Measurements from ENCODE around the gene C6orf89.
"Not testable (repeated sequence)": the region's sequence is repeated elsewhere in the genome, so short reads cannot be mapped to it uniquely, and the experiment has no call there.

Gene C6orf89

DNA sequence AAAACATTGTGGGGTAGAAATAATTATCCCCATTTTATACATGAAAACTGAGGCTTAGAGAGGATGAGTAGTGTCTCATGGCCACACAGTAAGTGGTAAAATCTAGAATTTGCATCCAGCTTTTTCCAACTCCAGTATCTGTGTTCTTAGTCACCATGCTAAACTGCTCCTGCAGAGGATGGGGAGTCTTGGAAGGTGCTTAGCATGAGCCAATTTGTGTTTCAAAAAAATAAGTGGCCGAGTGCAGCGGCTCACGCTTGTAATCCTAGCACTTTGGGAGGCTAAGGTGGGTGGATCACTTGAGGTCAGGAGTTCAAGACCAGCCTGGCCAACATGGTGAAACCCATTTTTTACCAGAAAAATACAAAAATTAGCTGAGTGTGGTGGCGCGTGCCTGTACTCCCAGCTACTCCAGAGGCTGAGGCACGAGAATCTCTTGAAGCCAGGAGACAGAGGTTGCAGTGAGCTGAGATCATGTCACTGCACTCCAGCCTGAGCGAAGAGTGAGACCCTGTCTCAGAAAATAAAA, 2.4 kb downstream of the C6orf89 start:
- DNase-seq (ENCODE audit: low read depth in 3 of 3), result no peak

DNA sequence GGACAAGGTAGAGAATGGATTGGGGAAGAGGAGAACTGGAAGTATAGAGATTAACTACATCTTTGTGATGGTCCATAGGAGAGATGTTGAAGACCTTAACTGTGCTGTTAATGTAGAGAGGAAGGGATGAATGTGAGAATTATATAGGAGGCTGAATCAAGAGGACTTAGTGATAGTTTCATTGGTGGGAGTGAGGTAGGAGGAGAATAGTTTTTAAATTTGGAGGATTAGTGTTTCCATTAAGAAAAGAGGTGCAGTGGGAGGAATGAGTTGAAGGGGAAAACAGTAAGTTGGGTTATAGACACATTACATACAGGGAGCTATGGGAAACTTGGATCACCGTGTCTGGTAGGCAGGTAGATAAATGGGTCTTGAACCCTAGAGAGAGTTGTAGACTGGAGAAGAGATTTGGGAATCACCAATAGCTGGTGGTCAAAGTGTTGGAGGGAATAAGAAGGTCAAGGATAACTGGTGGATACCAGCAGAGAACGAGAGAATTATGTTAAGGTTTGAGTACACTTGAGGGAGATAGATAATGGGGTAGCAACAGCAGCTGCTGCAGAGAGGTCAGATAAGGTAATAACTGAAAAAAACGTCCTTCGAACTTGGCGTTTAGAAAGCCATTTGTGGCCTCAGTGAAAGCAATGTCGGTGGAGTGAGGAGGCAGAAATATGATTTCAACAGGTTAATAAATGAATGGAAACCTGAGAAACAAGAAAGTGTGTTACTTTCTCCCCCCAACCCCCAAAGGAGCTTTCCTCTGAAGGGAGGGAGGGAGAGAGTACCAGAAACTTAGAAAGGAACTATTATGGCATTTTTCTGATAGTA, 3.1 kb downstream of the C6orf89 start:
- DNase-seq (ENCODE audit: low read depth in 3 of 3), result no peak

DNA sequence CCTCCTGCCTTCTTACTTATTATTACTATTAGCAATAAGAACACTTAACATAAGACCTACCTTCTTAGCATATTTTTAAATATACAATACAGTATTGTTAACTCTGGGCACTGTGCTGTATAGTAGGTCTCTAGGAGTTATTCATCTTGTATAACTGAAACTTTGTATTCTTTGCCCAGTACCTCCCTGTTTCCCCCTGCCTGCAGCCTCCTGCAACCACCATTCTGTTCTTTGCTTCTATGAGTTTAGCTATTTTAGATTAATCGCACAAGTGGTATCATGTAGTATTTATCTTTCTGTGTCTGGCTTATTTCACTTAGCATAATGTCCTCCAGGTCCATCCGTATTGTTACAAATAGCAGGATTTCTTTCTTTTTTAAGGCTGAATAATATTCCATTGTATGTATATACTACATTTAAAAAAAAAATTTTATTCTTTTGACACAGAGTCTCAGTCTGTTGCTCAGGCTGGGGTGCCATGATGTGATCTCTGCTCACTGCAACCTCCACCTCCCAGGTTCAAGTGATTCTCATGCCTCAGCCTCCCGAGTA, 4.4 kb downstream of the C6orf89 start:
- no peak for DNase-seq (ENCODE audit: low read depth in 3 of 3)

DNA sequence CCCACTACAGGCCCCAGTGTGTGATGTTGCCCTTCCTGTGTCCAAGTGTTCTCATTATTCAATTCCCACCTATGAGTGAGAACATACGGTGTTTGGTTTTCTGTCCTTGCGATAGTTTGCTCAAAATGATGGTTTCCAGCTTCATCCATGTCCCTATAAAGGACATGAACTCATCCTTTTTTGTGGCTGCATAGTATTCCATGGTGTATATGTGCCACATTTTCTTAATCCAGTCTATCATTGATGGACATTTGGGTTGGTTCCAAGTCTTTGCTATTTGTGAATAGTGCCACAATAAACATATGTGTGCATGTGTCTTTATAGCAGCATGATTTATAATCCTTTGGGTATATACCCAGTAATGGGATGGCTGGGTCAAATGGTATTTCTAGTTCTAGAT, 5.4 kb downstream of the C6orf89 start:
- DNase-seq (ENCODE audit: low read depth in 3 of 3), result not testable (repeated sequence)

DNA sequence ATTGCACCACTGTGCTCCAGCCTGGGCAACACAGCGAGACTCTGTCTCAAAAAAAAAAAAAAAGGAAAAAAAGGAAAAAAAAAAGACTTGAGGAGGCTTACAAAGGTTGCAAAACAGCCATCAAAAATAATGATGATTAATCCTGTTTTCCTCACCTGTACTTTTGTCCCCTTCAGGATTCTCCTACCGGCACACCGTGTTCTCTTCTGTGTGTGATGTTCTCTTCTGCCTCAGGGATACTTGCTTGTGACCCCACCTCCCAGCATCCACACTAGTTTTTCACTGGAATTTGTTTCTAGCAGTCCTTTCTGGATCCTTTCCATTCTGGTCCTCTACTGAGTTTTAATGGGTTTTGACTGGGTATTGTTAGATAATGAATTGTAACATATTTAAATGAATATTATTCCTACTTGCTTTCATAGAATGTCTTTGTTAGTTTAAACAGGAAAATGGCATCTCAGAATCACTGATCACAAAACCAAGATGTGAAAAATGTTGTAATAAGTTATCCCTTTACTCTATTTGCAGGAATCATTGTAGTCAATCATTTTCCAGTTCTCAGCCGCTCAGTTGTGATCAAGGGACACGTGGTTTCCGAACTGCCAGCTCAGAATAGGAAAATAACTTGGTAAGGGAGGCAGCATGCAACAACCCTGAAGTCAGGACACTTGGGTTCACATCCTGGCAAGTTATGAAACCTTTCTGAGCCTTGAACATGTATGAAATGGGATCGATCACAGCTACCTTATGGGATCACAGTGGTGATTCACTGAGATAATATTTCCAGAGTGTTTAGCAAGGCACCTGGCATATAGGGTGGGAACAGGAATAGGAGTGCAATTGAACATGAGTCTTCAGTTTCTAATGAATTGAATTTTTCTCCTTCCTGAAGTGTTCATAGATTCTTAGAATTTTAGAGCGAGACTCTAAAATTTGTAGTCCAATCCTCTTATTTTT, 8.5 kb downstream of the C6orf89 start:
- DNase-seq (ENCODE audit: low read depth in 3 of 3), result no peak

DNA sequence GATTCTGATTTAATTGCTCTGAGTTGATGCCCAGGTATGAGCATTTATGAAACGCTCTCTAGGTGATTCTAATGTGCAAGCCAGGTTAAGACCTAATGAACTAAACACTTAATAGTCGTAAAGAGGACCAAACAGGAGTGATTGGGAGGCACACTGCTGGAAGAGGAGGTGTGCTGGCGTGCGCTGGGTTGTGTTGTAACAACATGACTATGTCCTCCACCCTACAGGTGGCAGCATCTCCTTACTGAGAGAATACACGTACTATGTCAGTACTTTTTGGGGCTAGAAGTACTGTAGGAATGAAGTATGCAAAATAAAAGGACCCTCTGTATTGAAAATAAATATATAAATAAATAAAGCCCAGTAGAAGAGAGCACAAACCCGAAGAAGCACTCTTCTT, 11.9 kb downstream of the C6orf89 start:
- no peak for DNase-seq (ENCODE audit: low read depth in 3 of 3)

DNA sequence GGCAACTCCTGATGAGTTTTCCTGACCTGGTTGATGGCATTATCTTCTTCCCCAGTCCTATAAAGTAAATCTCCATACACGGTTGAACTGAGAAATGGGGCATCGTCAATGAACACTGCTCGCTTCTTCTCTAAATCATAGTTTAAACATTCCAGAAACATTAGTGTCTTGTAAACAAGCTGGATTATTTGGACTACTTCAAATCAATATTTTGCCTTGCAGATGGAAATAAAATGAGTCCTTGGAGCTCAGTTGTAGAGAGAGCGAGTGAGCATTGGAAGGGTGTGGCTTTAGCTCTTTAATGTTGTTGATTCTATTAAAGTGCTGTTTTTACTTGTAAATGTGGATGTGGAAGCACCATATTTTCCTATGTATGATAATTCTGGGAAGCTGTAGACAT, 18.4 kb downstream of the C6orf89 start:
- no peak for DNase-seq (ENCODE audit: low read depth in 3 of 3)

DNA sequence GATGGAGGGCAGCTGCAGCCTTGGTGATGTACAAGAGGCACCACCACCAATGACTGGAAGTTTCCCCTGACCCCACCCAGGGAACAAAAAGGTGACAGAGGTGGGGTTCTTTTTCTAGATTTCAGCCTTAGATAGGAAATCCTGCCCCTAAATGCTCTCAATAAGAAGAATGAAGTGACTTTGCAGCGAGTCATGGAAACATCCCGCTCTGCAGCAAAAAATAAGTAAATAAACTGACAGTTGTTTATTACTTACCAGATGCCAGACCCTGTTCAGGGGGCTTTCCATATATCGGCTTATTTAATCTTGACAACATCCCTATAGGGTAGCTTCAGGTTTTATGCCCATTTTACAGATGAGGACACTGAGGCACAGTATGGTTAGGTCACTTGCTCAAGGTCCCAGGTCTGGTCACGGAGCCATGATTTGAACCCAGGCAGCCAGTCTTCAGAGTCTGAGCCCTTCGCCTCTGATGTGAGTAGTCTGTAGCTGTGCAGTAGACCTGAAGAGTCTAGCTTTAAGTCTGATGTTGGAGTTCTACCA, 19.2 kb downstream of the C6orf89 start:
- DNase-seq (ENCODE audit: low read depth in 3 of 3), result no peak

DNA sequence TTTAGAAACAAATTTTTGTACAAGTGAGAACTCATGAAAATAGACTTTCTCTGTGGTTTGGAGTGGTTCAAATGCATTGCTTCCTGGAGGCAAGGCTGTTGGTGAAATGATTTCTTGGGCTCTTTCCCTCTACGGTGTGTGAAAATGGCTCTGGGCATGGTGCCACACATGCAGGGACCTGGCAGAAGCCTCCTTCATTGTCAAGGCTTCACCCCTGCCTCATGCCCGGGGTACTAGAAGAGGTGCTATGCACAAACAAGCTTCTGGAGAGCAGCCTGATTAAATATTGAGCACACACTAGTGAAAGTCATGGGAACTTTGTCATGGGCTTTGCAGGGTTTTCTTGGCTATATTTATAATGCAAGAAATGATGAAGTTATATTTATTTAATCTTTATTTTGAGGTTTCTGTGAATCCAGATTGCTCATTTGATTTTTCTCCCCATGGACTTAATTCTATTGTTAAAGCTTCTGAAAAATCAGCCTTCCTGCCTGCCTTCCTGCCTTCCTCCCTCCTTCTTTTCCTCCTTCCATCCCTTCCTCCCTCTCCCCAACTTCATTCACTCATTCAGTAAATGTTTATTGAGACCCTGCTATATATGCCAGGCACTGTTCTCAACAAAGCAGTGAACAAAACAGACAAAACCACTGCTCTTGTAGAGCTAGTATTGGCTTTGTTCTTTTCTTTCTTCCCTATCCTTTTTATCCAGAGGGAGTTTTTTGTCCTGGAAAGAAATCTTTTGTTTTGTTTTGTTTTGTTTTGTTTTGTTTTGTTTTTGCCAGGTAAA, 21.0 kb downstream of the C6orf89 start:
- no peak for DNase-seq (ENCODE audit: low read depth in 3 of 3)

DNA sequence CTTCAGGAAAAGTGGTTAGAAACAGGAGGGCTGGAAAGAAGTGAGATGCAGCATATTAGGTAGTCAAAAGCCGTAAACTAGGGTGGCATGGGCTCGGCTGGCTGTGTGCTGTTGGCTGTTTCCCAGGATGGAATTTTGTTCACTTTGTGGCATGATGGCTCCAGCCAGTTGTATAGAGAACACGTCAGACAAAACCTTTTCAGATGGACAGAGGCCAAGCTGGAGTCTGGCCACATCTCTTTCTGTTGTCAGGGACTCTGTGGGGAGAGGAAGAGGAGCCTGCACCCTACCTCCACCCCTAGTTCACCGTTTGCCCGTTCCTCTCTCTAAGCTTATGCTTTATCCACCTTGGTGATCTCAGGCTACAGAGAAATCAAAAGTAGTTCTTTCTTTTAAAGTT, 22.0 kb downstream of the C6orf89 start:
- DNase-seq (ENCODE audit: low read depth in 3 of 3), result no peak

DNA sequence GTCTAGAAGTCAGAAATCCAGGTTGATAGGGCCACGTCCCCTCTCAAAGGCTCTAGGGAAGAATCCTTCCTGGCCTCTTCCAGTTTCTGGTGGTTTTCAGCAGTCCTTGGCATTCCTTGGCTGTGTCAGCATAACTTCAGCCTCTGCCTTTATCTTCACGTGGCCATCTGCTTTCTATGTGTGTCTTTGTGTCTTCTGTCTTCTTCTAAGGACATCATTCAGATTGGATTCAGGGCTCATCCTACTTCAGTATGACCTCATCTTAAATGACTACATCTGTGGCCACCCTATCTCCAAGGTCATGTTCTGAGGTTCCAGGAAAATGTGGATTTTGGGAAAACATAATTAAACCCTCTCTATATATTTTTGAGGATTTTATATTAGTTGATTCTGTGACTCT, 23.0 kb downstream of the C6orf89 start:
- DNase-seq (ENCODE audit: low read depth in 3 of 3), result no peak

DNA sequence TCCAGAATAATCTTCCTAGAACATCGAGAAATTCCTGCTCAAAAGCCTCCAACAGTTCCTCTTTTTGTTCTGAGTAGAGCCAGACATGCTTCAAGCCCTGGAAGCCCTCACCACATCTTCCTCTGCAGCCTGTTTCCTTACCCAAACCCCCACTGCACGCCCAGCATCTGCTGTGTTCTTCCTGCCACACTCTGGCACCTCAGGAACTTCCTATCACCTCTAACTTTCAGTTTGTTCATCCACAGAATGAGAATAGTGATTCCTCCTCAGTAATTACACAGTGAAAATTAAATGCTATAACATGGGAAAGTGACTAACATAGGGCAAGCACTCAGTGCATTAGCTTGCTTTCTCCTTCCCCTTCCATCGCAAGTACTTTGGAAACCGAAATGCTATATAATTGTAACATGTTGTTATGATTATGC, 26.3 kb downstream of the C6orf89 start:
- peak in 1 of 3 experiments; percentile 40 for DNase-seq (ENCODE audit: low read depth in 3 of 3)

DNA sequence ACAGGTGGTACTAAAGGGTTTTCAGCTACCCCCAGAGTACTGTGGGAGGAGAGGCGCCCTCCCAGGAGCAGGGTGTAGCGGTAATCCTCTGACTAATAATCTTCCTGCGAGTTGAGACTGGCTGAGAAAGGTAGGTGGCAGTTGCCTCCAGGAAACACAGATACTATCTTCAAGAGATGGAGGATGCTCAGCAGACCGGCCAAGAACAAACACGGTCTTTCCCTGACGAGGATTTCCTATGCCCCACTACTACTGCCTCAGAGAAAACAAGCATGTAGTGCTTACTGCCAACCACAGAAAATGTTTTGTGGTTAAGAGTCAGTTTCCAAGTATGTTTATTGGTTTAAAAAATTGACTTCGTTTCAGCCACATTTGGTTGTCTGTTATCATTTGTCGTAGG, 26.8 kb downstream of the C6orf89 start:
- peak; percentile 24 to 49 (median 37) for DNase-seq (ENCODE audit: low read depth in 3 of 3)

DNA sequence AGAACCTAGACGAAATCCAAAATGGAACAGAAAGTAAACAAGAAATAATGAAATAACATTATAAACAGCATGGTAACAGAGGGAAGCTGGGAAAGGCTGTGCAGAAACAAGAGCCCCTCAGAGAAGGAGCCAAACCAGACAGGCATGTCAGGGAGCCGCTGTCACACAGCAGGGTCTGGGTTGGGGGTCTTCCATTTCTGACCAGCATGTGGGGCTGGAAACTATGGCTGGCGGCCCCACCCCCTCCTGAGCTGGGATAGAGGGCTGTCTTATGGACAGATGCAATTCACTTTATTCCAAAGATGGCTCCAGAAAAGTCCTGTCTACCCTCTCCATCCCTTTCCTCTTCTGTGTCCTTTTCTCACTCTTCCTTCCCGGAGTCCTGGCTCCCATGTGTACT, 27.3 kb downstream of the C6orf89 start:
- DNase-seq (ENCODE audit: low read depth in 3 of 3), result no peak

DNA sequence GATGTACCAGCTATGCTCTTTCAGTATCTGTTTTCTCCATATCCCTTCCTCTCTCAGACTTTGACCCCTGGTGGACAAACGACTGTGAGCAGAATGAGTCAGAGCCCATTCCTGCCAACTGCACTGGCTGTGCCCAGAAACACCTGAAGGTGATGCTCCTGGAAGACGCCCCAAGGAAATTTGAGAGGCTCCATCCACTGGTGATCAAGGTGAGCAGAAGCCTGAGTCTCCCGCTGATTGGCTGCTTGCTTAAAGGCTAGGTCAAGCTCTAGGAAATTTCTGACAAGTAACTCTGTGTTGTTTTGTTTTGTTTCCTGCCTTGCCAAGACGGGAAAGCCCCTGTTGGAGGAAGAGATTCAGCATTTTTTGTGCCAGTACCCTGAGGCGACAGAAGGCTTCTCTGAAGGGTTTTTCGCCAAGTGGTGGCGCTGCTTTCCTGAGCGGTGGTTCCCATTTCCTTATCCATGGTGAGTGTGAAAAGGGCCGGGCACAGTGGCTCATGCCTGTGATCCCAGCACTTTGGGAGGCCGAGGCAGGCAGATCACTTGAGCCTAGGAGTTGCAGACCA, 28.6 kb downstream of the C6orf89 start:
- no peak for DNase-seq (ENCODE audit: low read depth in 3 of 3)

DNA sequence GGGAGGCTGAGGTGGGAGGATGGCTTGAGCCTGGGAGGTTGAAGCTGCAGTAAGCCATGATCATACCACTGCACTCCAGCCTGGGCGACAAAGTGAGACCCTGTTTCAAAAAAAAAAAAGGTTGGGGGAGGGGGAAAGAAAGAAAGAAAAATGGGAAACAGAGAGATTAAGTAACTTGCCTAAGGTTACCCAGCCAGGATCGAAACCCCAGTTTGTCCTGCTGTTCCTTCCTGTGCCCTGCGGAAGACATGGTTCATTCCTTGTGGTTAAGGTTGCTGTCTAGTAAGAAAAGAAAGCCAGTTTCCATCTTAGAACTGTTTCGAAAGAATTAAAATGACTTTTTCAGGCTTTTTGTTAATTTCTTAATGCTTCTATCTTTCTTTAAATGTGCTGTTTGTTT, 29.8 kb downstream of the C6orf89 start:
- DNase-seq (ENCODE audit: low read depth in 3 of 3), result no peak

DNA sequence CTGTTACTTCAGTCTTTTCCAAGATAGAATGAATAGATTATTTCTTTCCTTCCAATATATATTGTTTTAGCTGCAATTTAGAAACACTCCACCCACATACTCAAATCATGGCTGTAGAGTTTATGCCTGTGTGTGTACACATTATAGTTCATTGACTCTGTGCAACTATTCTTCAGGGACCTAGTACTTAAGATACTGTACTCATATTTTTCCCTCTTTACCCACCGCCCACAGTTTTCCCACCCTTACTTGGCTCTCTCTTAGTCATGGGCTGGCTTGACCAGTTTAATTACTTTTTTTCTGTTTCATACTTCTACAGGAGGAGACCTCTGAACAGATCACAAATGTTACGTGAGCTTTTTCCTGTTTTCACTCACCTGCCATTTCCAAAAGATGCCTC, 30.4 kb downstream of the C6orf89 start:
- DNase-seq (ENCODE audit: low read depth in 3 of 3), result no peak

DNA sequence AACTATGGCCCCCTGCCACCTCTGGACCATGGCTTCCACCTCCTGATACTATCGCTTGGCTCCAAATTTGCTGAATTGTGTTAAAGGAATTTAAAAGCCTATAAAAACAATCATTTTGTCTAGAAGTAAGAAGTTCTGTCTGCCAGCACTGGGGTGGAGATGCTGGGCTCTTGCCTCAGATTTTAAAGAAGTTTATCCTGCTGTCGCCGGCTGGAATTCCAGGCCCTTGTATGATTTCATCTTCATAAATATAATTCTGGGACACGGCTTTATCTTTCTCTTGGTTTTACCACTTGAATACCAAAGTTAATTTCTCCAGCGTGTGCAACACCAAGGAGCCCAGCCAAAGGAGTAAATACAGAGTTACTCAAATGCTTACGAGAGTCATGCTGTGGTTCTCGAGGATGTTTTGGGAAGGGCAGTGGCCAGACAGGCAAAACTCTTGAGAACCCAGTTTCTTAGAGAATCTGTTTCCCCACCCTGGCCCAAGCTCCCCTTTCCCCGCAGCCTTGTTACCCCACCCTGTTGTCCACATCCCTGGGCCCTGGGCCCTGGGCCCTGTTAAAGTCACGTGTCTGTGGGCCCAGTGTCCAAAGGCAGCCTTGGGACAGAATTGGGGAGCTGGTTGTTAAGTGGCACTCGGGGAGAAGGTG, 31.9 kb downstream of the C6orf89 start:
- DNase-seq (ENCODE audit: low read depth in 3 of 3), result no peak

DNA sequence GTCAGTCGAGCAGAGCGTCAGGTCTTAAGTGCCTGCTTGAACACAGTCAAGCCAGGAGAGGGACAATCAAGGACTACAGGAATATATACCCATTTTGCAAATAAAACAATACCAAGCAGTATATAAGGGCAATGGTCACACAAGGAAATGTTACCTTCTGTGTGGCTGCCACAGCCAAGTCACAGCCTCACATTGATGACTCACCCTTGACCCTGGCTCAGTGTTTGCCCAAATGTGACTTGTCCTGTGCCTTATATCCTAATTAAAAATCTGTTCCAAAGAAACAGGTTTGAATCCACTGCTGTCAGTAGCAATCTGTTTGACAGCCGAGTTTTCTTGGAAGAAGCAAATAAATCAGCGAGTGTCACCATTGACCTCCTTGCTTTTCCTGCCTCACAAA, 34.3 kb downstream of the C6orf89 start:
- DNase-seq (ENCODE audit: low read depth in 3 of 3), result no peak

DNA sequence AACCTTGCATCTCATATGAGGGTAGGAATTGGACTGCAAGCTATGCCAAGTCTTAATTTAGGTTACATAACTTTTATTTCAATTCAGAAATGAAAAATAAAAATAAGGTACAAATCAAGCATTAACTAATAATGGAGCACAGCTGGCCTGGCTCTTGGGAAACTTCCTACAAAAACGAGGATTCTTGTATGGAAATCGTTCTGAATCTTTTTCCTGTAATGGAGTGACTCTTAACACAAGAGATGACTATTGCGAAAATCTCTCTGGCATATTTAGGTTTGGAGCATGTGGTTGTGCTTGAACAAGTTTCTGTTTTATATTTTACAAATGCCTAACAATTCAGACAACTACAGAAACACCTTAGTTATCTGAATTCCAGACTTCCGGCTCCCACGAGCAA, 34.8 kb downstream of the C6orf89 start:
- no peak for DNase-seq (ENCODE audit: low read depth in 3 of 3)

Data from stimulated activated CD4-positive, alpha-beta T cell treated with anti-CD3 and anti-CD28 coated beads, TNF-alpha, amount 100 ng/mL, for 24 hours (primary cell).